Retinal pigment epithelial cell (primary cell): Measurements from ENCODE around the gene CCDC57.

Experiments
- DNase-seq: peaks from one replicate; pipeline ENCODE4 v3.0.0-alpha.2; 2010; ENCODE audit warnings: low read depth
- H3K4me3 ChIP-seq: 2 replicates; pipeline ENCODE4 v1.5.1; 2011; ENCODE audit warnings: mild to moderate bottlenecking, low read length, control low read depth, moderate library complexity
- TF ChIP-seq, protein P1 (sequence below): conservative IDR thresholded peaks from 2 replicates; pipeline ENCODE4 v1.5.1; 2011; ENCODE audit warnings: low read depth, low read length, control low read depth, inconsistent platforms

The CCDC57 gene

DNA sequence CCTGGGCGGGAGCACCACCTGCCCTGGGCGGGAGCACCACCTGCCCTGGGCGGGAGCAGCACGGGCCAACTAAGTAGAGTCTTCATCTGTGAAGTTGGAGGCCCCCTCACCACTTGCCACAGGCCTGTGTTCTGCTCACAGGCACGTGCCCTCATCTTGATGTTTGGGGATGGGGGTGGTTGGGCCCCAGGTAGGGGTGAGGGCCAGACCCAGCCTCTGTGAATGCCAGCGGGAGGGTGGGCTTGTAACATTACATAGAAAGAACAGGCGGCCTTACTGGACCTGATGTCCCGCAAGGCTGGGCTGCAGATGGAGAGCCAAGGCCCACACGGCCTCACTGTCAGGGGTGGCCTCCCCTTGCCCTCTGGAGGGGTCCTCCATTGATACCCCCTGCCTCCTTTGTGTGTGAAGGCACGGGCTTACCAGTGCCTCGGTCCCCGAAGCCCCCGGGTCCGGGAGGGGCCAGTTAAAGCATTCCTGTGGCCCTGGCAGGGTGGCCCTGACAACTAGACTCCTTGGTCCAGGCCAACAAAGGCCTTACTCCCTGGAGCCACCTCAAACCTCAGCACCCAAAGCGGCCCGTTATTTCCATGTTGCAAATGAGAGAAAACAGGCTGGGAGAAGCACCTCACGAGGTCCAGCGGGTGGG is 15.1 kb upstream of the CCDC57 start:
- TF ChIP-seq, protein P1, sequence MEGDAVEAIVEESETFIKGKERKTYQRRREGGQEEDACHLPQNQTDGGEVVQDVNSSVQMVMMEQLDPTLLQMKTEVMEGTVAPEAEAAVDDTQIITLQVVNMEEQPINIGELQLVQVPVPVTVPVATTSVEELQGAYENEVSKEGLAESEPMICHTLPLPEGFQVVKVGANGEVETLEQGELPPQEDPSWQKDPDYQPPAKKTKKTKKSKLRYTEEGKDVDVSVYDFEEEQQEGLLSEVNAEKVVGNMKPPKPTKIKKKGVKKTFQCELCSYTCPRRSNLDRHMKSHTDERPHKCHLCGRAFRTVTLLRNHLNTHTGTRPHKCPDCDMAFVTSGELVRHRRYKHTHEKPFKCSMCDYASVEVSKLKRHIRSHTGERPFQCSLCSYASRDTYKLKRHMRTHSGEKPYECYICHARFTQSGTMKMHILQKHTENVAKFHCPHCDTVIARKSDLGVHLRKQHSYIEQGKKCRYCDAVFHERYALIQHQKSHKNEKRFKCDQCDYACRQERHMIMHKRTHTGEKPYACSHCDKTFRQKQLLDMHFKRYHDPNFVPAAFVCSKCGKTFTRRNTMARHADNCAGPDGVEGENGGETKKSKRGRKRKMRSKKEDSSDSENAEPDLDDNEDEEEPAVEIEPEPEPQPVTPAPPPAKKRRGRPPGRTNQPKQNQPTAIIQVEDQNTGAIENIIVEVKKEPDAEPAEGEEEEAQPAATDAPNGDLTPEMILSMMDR, result no peak
- DNase-seq, result no peak
- H3K4me3 ChIP-seq, result peak overlapping the region; percentile 6

DNA sequence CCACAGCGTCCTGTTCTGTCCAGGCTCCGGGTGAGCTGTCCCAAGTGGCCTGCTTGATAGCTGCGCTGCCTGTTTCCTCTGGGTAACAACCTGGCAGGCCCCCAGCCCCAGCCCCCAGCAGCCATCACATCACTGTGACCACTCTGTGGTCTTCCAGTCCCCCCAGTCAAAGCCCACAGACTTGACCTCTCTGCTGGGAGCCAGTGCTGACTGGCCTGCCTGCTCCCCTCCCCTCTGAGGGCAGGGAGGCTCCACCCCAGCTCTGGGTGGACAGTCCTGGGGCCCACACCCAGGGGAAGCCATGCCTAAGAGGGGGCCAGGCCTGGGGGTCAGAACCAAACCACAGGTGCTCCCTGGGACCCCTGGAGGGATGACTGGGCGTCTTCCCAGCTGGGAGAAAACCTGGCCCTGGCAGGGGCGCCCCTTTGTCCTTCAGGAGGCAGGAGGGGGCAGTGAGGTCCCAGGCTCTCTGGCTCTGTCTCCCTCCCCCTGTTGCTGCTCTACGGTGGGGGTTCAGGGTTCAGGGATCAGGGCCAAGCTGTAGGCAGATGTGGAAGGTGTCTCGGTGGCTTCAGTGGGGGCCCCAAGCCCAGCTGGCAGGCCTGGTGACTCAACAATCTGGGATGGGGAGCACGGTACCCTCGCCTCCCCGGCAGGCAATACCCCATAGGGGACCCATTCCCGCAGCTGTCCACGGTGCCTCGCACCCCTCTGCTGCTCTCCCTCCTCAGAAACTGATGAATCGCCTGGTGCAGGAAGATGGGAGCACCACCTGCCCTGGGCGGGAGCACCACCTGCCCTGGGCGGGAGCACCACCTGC is 14.4 kb upstream of the CCDC57 start:
- TF ChIP-seq, protein P1, result no peak
- DNase-seq, result no peak
- H3K4me3 ChIP-seq, result peak overlapping the region; percentile 37

DNA sequence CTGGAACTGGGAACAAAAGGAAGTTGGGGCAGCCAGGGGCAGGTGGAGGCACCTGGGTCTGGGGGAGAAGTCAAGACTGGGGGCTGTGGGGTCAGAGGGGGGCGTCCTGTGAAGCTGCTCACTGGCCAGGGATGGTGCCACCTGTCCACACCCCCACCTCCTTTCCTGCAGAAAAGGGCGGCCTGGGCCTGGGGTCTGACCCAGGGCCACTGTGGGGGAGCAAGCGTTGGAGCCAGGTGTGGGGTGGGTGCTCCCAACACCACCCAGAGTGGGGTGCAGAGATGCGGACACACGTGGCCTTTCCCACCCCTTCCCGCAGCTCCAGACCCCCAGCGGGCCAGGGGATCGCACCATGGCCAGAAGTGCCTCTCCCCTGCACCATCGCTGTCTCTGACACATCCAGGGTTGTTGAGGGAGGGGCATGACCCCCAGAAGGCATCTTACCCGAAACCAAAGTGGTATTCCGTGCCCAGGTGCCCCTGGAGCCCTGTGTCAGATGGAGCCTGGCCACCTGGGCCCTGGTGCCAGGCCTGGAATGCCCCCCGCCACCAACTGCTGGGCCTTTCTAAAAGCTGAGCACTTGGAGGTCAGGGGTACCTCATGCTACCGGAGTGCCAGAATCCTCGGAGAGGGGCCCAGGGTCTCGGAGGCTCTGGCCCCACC is 13.6 kb upstream of the CCDC57 start:
- peak overlapping the region; percentile 37 for H3K4me3 ChIP-seq
- TF ChIP-seq, protein P1, result no peak
- DNase-seq, result no peak

DNA sequence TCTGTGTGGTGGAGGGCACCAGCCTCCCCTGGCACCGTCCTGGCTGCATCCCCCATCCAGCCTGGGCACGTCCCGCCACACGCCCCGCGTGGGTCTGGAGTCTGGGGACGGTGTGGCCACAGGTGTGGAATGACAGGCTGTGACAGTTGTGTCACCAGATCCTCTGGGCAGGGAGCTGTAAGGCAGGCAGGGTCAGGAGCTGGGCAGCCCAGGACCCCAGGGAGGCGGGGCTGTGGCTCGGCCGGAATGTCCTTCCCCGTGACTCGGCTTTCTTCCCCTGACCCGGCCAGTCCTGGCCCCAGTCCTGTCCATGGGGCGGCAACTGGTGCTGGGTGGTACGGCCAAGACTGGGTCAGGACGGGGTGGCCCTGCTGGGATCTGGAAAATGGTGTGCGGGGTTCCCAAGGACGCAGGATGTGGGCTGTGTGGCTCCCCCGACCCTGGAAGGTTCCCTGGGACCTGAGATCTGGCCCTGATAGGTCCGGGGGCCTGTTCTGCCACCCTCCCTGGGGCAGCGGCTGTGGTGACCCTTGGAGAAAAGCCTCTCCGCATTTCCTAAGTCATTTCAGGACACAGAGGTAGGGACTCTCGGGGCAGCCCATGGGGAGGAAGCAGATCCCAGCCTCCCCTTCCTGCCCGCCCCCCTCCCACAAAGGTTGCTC is 12.9 kb upstream of the CCDC57 start:
- TF ChIP-seq, protein P1, result peak; percentile 0
- H3K4me3 ChIP-seq, result peak overlapping the region; percentile 37
- DNase-seq, result no peak

DNA sequence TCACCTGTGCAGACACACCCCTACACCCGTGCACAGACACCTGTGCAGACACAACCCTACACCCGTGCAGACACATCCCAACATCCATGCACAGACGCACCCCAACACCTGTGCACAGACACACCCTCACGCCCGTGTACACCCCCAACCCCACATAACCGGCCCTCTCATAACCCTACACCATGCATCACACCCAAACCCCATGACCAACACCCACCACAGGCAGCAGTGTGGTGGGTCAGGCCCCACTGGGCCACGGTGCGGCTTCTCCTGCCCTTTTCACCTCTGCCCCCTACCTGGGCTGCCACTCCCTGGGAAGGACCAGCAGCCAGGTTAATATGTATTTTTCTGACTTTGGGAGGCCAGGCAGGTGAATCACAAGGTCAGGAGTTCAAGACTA is 12.0 kb upstream of the CCDC57 start:
- H3K4me3 ChIP-seq, result no peak overlapping the region
- DNase-seq, result no peak
- TF ChIP-seq, protein P1, result no peak

DNA sequence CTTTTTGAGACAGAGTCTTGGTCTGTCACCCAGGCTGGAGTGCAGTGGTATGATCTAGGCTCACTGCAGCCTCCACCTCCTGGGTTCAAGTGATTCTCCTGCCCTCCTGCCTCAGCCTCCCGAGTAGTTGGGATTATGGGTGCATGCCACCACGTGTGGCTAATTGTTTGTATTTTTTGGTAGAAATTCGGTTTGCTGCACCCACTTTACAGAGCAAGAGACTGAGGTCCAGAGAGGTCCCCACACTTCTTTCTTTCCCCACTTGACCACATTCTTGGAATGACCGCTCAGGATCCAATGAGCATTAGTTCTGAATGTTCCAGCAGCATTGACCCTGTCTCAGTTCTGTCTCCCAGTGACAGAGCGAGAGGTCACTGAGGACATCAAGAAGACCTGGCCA is 10.9 kb upstream of the CCDC57 start:
- no peak for DNase-seq
- no peak overlapping the region for H3K4me3 ChIP-seq
- TF ChIP-seq, protein P1, result no peak
